HCT116 (cell line): ENCODE results near the gene ACSL6.

ENCODE experiments used
- CEBPB ChIP-seq: IDR thresholded peaks from 2 replicates; pipeline ENCODE4 v1.6.1; 2012; ENCODE audit warnings: low read depth
- CTCF ChIP-seq, 3 experiments: fragments of 200-600 bp in 1 of 3; sonication (generic) in 1 of 3; IDR thresholded peaks in 2 of 3; conservative IDR thresholded peaks in 1 of 3; 2 replicates each; pipeline ENCODE4 v1.5.1; 2012 to 2017; ENCODE audit warnings: low read depth in 2 of 3, low read length in 2 of 3, antibody characterized with exemption in 1 of 3, borderline replicate concordance in 1 of 3, control low read depth in 1 of 3, mild to moderate bottlenecking in 1 of 3, mixed read lengths in 1 of 3, mixed run types in 1 of 3, moderate library complexity in 1 of 3; ENCODE audit not compliant: insufficient read depth in 1 of 3
- EGR1 ChIP-seq: IDR thresholded peaks from 2 replicates; pipeline ENCODE4 v1.6.1; 2012; ENCODE audit warnings: low read depth
- EZH2 ChIP-seq: fragments of 200-600 bp; sonication (generic); IDR thresholded peaks from 2 replicates; pipeline ENCODE4 v1.6.1; 2017; ENCODE audit warnings: antibody characterized with exemption, mixed run types
- JUND ChIP-seq: IDR thresholded peaks from 2 replicates; pipeline ENCODE4 v1.6.1; 2012
- POLR2A ChIP-seq: IDR thresholded peaks from 2 replicates; pipeline ENCODE4 v1.7.0; 2011; ENCODE audit warnings: borderline replicate concordance; ENCODE audit not compliant: insufficient read depth, insufficient read length; ENCODE audit errors: extremely low read depth
- POLR2AphosphoS5 ChIP-seq: IDR thresholded peaks from 2 replicates; pipeline ENCODE4 v1.6.1; 2011; ENCODE audit warnings: mild to moderate bottlenecking, low read depth, low read length, moderate library complexity
- RAD21 ChIP-seq: IDR thresholded peaks from 2 replicates; pipeline ENCODE4 v1.6.1; 2012; ENCODE audit warnings: low read depth, mild to moderate bottlenecking
- SIN3A ChIP-seq: IDR thresholded peaks from 2 replicates; pipeline ENCODE4 v1.6.1; 2012; ENCODE audit warnings: low read depth
- SP1 ChIP-seq: IDR thresholded peaks from 2 replicates; pipeline ENCODE4 v1.6.1; 2012; ENCODE audit warnings: low read depth
- SRF ChIP-seq: IDR thresholded peaks from 2 replicates; pipeline ENCODE4 v1.6.1; 2012; ENCODE audit warnings: low read depth
- YY1 ChIP-seq: IDR thresholded peaks from 2 replicates; pipeline ENCODE4 v1.6.1; 2011; ENCODE audit warnings: low read length, low read depth, moderate library complexity, mild to moderate bottlenecking; ENCODE audit not compliant: insufficient replicate concordance; ENCODE audit errors: extremely low read depth
- ZBTB33 ChIP-seq: IDR thresholded peaks from 2 replicates; pipeline ENCODE4 v1.6.1; 2011; ENCODE audit warnings: mild to moderate bottlenecking, low read length, moderate library complexity; ENCODE audit not compliant: insufficient replicate concordance; ENCODE audit errors: extremely low read depth

DNA sequence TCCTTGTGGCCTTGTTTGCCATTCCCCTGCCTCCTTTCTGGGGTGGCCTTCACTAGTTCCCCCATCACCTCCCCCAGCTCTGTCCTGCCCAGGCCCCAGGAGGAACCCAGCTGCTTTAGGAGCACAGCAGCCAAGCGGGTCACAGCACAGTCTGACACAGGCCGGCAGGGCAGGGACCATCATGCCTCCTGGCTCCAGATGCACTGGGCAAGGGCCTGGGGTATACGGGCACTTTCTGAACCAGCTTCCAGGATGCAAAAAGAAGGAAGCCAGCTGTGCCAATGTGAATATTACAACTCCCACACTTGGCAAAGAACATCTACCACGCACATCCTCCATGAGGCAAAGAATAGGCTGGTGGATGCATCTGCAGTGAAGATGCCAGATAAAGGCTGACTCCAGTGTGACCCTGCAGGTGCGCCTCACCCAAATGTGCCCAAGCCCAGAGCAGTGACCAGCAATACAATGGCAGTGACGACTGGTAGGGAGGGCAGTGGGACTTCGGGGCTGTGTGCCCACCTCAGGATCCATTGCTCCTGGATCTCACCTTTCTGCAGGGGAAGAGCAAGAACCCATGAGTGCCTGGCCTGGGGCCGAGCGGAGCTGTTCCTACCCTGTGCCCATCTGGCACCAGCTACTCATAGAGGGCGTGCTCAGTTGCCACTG lies 42.7 kb upstream of the ACSL6 start:
- TF ChIP-seq SP1 (no peak), CEBPB (no peak), POLR2A (no peak), CTCF (IDR thresholded peaks at IDR 0.05 in 2 of 3, conservative IDR thresholded peaks at IDR 0.05 in 1 of 3; ENCODE audit: borderline replicate concordance in 1 of 3, insufficient read depth in 1 of 3, low read depth in 2 of 3, low read length in 2 of 3) (no peak), POLR2AphosphoS5 (no peak), SIN3A (no peak), ZBTB33 (no peak), SRF (no peak), EZH2 (no peak), JUND (no peak), EGR1 (no peak), RAD21 (no peak), YY1 (no peak)
